Natural killer cell (primary cell): ENCODE measurements around the gene YKT6. TPM values are rescaled to one million over a fixed set of nuclear protein-coding genes. Genes with fewer than 3 reads are reported as not detected.

Experiments used
- ATAC-seq, 3 donors: fragments of 150-1000 bp in 2 of 3; fragments of 200-7000 bp in 1 of 3; cut with Tn5 transposase; 1 replicate in 1 of 3; 2 replicates in 2 of 3; pipeline ENCODE4 v1.10.0; 2021; ENCODE audit warnings: mild to moderate bottlenecking in 2 of 3, moderate library complexity in 2 of 3
- DNase-seq, 2 donors: peaks; one replicate each; pipeline versions ENCODE4 v3.0.0 to v3.0.0-alpha.2; 2013 to 2021; ENCODE audit warnings: mixed read lengths in 1 of 2
- H3K27ac ChIP-seq: one replicate; pipeline ENCODE4 v1.5.1; 2013; ENCODE audit warnings: mild to moderate bottlenecking, low read length
- H3K27me3 ChIP-seq: one replicate; pipeline ENCODE4 v1.6.1; 2013; ENCODE audit warnings: low read length; ENCODE audit not compliant: control insufficient read depth, insufficient read depth
- H3K36me3 ChIP-seq: one replicate; pipeline ENCODE4 v1.6.1; 2013; ENCODE audit warnings: low read length; ENCODE audit not compliant: control insufficient read depth, insufficient read depth
- H3K4me1 ChIP-seq: one replicate; pipeline ENCODE4 v1.6.1; 2013; ENCODE audit warnings: low read length; ENCODE audit not compliant: control insufficient read depth, insufficient read depth
- H3K4me3 ChIP-seq: one replicate; pipeline ENCODE4 v1.5.1; 2013; ENCODE audit warnings: low read length
- H3K9me3 ChIP-seq: one replicate; pipeline ENCODE4 v1.6.1; 2013; ENCODE audit warnings: low read length; ENCODE audit not compliant: control insufficient read depth, insufficient read depth
- H3K27ac Mint-ChIP-seq, 2 donors: one replicate each; pipeline ENCODE4 v1.8.0; 2022; ENCODE audit warnings: mild to moderate bottlenecking in 2 of 2, mixed read lengths in 2 of 2, moderate library complexity in 1 of 2
- H3K27me3 Mint-ChIP-seq, 2 donors: one replicate each; pipeline ENCODE4 v1.8.0; 2022; ENCODE audit warnings: low read depth in 2 of 2, mixed read lengths in 2 of 2
- H3K36me3 Mint-ChIP-seq: one replicate; pipeline ENCODE4 v1.8.0; 2022; ENCODE audit warnings: mixed read lengths
- H3K4me1 Mint-ChIP-seq, 2 donors: one replicate each; pipeline ENCODE4 v1.8.0; 2022; ENCODE audit warnings: mixed read lengths in 2 of 2
- H3K4me3 Mint-ChIP-seq: one replicate; pipeline ENCODE4 v1.8.0; 2022; ENCODE audit warnings: mild to moderate bottlenecking, moderate library complexity, mixed read lengths
- H3K9me3 Mint-ChIP-seq, 2 donors: one replicate each; pipeline ENCODE4 v1.8.0; 2022; ENCODE audit warnings: mixed read lengths in 2 of 2
- WGBS: methylation state at CpG from one replicate; pipeline ENCODE4 v1.1.7; 2013; ENCODE audit warnings: missing lambda C conversion rate; ENCODE audit not compliant: insufficient coverage; 5-methylcytosine and 5-hydroxymethylcytosine counted together
- intact Hi-C: fragments of 100-400 bp; cut with micrococcal nuclease; formaldehyde crosslinking; loops from one replicate; pipeline ENCODE4 v1.14.2; 2022
- total RNA-seq, 4 donors: library from RNA; stranded (reverse); fragments of 120-200 nt in 1 of 4; gene quantifications; one replicate each; pipeline versions ENCODE4 v1.2.3 to v1.2.4, GENCODE V29; 2013 to 2022
- TF ChIP-seq, protein P1 (sequence below): fragments of 200-600 bp; IDR thresholded peaks from one replicate; pipeline ENCODE4 v1.8.0; 2022; ENCODE audit warnings: antibody characterized with exemption

Gene YKT6
- total RNA-seq, 3 donors from 2014 or later (not counting 1 experiment from before 2014, with no cell fraction given), result 72.4 to 107 (median 87.1) TPM

DNA sequence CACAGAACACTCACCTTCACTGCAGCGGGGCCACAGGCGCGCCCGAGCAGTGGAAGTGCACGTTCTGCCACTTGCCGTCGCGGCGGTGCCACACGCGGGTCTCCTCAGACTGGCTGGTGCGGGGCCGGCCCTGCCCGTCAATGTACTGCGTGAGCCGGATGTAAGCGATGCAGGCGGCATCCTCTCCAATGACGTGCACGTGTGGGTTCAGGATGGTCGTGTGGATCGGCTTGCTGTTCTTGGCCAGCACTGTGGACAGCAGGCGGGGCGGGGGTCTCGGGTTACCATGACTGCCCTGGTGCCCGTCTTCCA, 19.2 kb downstream of the YKT6 start:
- H3K9me3 ChIP-seq, result no peaks in the 10 kb centered on the region
- H3K4me1 ChIP-seq, result no peaks in the 10 kb centered on the region
- no peaks in the 10 kb centered on the region for H3K27me3 Mint-ChIP-seq
- ATAC-seq (no peak), DNase-seq (no peak)
- H3K9me3 Mint-ChIP-seq, result no peaks in the 10 kb centered on the region
- H3K27ac Mint-ChIP-seq, result no peak overlapping the region
- H3K36me3 ChIP-seq, result no peaks in the 10 kb centered on the region
- intact Hi-C loops, result no loop called here
- no peak overlapping the region for H3K4me3 Mint-ChIP-seq
- TF ChIP-seq, protein P1, sequence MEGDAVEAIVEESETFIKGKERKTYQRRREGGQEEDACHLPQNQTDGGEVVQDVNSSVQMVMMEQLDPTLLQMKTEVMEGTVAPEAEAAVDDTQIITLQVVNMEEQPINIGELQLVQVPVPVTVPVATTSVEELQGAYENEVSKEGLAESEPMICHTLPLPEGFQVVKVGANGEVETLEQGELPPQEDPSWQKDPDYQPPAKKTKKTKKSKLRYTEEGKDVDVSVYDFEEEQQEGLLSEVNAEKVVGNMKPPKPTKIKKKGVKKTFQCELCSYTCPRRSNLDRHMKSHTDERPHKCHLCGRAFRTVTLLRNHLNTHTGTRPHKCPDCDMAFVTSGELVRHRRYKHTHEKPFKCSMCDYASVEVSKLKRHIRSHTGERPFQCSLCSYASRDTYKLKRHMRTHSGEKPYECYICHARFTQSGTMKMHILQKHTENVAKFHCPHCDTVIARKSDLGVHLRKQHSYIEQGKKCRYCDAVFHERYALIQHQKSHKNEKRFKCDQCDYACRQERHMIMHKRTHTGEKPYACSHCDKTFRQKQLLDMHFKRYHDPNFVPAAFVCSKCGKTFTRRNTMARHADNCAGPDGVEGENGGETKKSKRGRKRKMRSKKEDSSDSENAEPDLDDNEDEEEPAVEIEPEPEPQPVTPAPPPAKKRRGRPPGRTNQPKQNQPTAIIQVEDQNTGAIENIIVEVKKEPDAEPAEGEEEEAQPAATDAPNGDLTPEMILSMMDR, result no peak
- H3K27me3 ChIP-seq, result no peaks in the 10 kb centered on the region
- H3K36me3 Mint-ChIP-seq, result no peaks in the 10 kb centered on the region
- no peak overlapping the region for H3K27ac ChIP-seq
- 94% methylated on average over 26 of the region's 26 CpGs for WGBS
- no peaks in the 10 kb centered on the region for H3K4me1 Mint-ChIP-seq
- H3K4me3 ChIP-seq, result no peak overlapping the region

DNA sequence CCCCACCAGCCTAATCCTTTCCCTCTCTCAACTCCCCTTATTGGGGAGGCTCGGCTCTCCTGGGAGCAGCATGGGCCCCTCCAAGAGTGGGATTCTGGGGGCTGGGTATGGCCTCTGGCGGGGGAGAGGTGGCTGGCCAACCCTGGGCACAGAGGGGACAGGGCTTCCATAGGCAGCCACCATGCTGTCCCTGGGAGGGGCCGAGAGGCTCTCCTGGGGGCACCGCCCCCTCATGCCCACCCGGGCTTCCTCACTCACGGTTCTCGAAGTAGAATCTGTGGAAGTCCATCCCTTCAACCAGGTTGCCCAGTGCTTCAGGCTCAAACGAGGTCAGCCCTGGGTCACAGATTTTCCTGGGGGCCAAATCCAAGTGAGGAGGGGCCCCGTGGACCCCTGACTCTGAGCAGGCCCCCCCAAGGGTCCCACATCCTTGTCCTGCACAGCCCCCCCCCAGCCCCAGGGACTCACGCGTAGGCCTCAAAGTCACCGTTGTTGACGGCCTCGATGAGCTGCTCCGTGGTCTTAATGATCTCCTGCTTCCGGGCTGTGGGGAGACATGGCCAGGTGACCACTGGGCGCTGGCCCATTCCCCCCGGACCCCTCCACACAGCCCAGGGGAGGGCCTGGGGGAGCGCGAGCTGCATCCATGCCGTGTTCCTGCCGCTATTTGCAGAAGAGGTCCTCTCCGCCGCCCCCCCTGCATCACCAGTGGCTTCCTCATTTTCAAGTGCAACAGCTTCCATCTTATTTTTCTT, 19.8 kb downstream of the YKT6 start:
- DNase-seq (no peak), ATAC-seq (no peak)
- Histone ChIP-seq H3K4me3 (no peak overlapping the region), H3K9me3 (no peaks in the 10 kb centered on the region), H3K36me3 (no peaks in the 10 kb centered on the region), H3K4me1 (no peaks in the 10 kb centered on the region), H3K27ac (no peak overlapping the region), H3K27me3 (no peaks in the 10 kb centered on the region)
- intact Hi-C loops, result no loop called here
- Mint-ChIP-seq H3K4me3 (no peak overlapping the region), H3K27me3 (no peaks in the 10 kb centered on the region), H3K36me3 (no peaks in the 10 kb centered on the region), H3K9me3 (no peaks in the 10 kb centered on the region), H3K27ac (no peak overlapping the region), H3K4me1 (no peaks in the 10 kb centered on the region)
- TF ChIP-seq, protein P1, result no peak
- WGBS, result 83% methylated on average over 24 of the region's 24 CpGs

DNA sequence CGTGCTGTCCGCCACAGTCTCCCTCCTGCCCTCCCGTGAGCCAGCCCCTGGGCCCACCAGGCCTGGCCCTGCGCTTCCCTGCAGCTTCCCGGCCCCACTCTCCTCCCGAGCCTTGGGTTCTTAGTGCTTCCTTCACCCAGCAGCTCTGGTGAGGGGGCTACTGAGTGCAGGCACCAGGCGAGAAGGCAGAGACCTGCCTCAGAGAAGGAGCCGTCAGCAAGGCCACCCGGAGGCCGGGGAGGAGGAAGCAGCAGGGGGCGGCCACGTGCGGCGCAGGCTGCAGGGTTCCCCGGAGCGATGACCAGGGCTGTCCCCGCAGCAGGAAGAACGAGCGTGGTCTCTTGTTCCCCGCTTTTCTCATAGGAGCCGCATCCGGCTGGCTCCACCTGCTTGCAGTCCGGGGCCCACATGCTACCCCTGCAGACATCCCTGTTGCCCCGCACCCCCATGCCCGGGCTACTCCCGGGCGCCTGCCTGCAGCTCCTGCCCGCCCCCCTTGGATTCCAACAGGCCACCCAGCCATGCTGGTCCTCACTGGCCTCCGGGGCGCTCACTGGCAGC, 20.5 kb downstream of the YKT6 start:
- Mint-ChIP-seq H3K27me3 (peaks cover 0 to 5% of the 10 kb centered on the region in 2 donors), H3K27ac (no peak overlapping the region), H3K4me1 (no peaks in the 10 kb centered on the region), H3K9me3 (no peaks in the 10 kb centered on the region), H3K36me3 (no peaks in the 10 kb centered on the region), H3K4me3 (no peak overlapping the region)
- Histone ChIP-seq H3K4me3 (no peak overlapping the region), H3K4me1 (no peaks in the 10 kb centered on the region), H3K27me3 (no peaks in the 10 kb centered on the region), H3K36me3 (no peaks in the 10 kb centered on the region), H3K27ac (no peak overlapping the region), H3K9me3 (no peaks in the 10 kb centered on the region)
- intact Hi-C loops, result no loop called here
- 86% methylated on average over 30 of the region's 30 CpGs for WGBS
- DNase-seq (no peak), ATAC-seq (no peak)
- TF ChIP-seq, protein P1, result no peak

DNA sequence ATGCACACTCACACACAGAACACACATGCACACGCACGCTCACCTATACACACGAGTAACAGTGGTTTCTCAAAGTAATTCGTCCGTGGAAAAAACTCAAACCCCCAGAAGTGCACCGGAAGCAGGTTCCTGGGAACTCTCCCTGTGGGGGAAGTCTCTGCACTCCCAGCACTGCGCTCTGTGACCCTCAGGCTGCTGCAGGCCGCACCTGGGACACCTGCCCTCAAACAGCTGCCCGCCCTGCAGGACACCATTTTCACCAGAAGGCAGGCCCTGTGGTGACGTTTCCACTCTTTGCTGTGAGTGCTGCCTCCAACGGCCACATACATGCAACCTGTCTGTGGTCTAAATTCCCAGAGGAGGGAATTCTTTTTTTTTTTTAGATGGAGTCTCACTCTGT, 21.3 kb downstream of the YKT6 start:
- no peaks in the 10 kb centered on the region for H3K36me3 ChIP-seq
- no peaks in the 10 kb centered on the region for H3K4me1 ChIP-seq
- Mint-ChIP-seq H3K27ac (no peak overlapping the region), H3K4me3 (no peak overlapping the region), H3K4me1 (no peaks in the 10 kb centered on the region), H3K9me3 (no peaks in the 10 kb centered on the region), H3K36me3 (no peaks in the 10 kb centered on the region), H3K27me3 (peaks cover 0 to 5% of the 10 kb centered on the region in 2 donors)
- no peaks in the 10 kb centered on the region for H3K9me3 ChIP-seq
- H3K27ac ChIP-seq, result no peak overlapping the region
- H3K27me3 ChIP-seq, result no peaks in the 10 kb centered on the region
- whole genome bisulfite sequencing, result 86% methylated on average over 11 of the region's 11 CpGs
- TF ChIP-seq, protein P1, result no peak
- intact Hi-C loops, result no loop called here
- no peak overlapping the region for H3K4me3 ChIP-seq
- no peak for DNase-seq
- ATAC-seq, result no peak
